Prostate gland (tissue), 2 donors: Measurements from ENCODE around the gene MAPK1.
"Not testable (repeated sequence)": the region's sequence is repeated elsewhere in the genome, so short reads cannot be mapped to it uniquely, and the experiment has no call there.

Experiments
- POLR2A ChIP-seq: fragments of 450-650 bp; IDR thresholded peaks from one replicate; pipeline ENCODE4 v1.6.1; 2016; ENCODE audit warnings: antibody characterized with exemption, mild to moderate bottlenecking
- POLR2AphosphoS5 ChIP-seq: sonication (generic); formaldehyde crosslinking; IDR thresholded peaks from one replicate; pipeline ENCODE4 v1.6.1; 2017; ENCODE audit warnings: antibody characterized with exemption
- TF ChIP-seq, protein P1 (sequence below), 4 experiments: fragments of 200-600 bp in 2 of 4; fragments of 450-650 bp in 2 of 4; sonication (generic) in 2 of 4; IDR thresholded peaks; 1 replicate in 3 of 4; 2 replicates in 1 of 4; pipeline ENCODE4 v1.5.1; 2016 to 2019; ENCODE audit warnings: antibody characterized with exemption in 4 of 4, mild to moderate bottlenecking in 2 of 4, moderate library complexity in 2 of 4

DNA sequence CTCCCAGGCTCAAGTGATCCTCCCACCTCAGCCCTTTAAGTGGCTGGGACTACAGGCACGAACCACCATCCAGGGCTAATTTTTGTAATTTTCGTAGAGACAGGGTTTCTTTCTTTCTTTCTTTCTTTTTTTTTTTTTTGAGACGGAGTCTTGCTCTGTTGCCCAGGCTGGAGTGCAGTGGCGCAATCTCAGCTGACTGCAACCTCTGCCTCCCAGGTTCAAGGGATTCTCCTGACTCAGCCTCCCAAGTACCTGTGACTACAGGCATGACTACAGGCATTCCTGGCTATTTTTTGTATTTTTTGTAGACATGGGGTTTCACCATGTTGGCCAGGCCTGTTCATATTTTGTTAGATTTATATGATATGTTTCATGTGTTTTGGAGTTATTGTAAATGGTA lies 28.8 kb upstream of the MAPK1 start:
- TF ChIP-seq, protein P1, sequence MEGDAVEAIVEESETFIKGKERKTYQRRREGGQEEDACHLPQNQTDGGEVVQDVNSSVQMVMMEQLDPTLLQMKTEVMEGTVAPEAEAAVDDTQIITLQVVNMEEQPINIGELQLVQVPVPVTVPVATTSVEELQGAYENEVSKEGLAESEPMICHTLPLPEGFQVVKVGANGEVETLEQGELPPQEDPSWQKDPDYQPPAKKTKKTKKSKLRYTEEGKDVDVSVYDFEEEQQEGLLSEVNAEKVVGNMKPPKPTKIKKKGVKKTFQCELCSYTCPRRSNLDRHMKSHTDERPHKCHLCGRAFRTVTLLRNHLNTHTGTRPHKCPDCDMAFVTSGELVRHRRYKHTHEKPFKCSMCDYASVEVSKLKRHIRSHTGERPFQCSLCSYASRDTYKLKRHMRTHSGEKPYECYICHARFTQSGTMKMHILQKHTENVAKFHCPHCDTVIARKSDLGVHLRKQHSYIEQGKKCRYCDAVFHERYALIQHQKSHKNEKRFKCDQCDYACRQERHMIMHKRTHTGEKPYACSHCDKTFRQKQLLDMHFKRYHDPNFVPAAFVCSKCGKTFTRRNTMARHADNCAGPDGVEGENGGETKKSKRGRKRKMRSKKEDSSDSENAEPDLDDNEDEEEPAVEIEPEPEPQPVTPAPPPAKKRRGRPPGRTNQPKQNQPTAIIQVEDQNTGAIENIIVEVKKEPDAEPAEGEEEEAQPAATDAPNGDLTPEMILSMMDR (IDR thresholded peaks at IDR 0.05): not testable (repeated sequence)
- TF ChIP-seq POLR2A, POLR2AphosphoS5: not testable (repeated sequence)
